ENCODE data around the gene MED16.

GRCh38 chr19:855142-855541 is 37.8 kb downstream of the MED16 start:
- TF ChIP-seq GATA3 (IDR thresholded peaks at IDR 0.05; ENCODE audit: low read depth, low read length) (no peak), GATA2 (IDR thresholded peaks at IDR 0.05; ENCODE audit: low read depth, low read length) (no peak)
